Mucosa of rectum (tissue), 2 donors: Measurements from ENCODE around the gene PIK3IP1.

Experiments
- H3K27ac ChIP-seq, 2 donors: one replicate each; pipeline ENCODE4 v1.7.0; 2013; ENCODE audit warnings: inconsistent platforms in 2 of 2, low read depth in 2 of 2, low read length in 2 of 2
- H3K27me3 ChIP-seq, 2 donors: one replicate each; pipeline ENCODE4 v1.7.0; 2013; ENCODE audit warnings: low read length in 2 of 2; ENCODE audit not compliant: control insufficient read depth in 2 of 2, insufficient read depth in 2 of 2
- H3K36me3 ChIP-seq, 2 donors: one replicate each; pipeline ENCODE4 v1.7.0; 2013; ENCODE audit warnings: low read length in 2 of 2; ENCODE audit not compliant: control insufficient read depth in 2 of 2, insufficient read depth in 2 of 2
- H3K4me1 ChIP-seq, 2 donors: one replicate each; pipeline ENCODE4 v1.7.0; 2013; ENCODE audit warnings: low read length in 2 of 2, mild to moderate bottlenecking in 1 of 2; ENCODE audit not compliant: control insufficient read depth in 2 of 2, insufficient read depth in 2 of 2
- H3K4me3 ChIP-seq, 2 donors: one replicate each; pipeline ENCODE4 v1.7.0; 2013; ENCODE audit warnings: low read length in 2 of 2
- H3K9ac ChIP-seq, 2 donors: one replicate each; pipeline ENCODE4 v1.7.0; 2013; ENCODE audit warnings: low read length in 2 of 2, low read depth in 1 of 2, mild to moderate bottlenecking in 1 of 2
- H3K9me3 ChIP-seq, 2 donors: one replicate each; pipeline ENCODE4 v1.7.0; 2013; ENCODE audit warnings: low read length in 2 of 2; ENCODE audit not compliant: control insufficient read depth in 2 of 2
- donor health status: healthy.
- donor health status: Normal muscosa, but diverticular disease.

The PIK3IP1 gene

DNA sequence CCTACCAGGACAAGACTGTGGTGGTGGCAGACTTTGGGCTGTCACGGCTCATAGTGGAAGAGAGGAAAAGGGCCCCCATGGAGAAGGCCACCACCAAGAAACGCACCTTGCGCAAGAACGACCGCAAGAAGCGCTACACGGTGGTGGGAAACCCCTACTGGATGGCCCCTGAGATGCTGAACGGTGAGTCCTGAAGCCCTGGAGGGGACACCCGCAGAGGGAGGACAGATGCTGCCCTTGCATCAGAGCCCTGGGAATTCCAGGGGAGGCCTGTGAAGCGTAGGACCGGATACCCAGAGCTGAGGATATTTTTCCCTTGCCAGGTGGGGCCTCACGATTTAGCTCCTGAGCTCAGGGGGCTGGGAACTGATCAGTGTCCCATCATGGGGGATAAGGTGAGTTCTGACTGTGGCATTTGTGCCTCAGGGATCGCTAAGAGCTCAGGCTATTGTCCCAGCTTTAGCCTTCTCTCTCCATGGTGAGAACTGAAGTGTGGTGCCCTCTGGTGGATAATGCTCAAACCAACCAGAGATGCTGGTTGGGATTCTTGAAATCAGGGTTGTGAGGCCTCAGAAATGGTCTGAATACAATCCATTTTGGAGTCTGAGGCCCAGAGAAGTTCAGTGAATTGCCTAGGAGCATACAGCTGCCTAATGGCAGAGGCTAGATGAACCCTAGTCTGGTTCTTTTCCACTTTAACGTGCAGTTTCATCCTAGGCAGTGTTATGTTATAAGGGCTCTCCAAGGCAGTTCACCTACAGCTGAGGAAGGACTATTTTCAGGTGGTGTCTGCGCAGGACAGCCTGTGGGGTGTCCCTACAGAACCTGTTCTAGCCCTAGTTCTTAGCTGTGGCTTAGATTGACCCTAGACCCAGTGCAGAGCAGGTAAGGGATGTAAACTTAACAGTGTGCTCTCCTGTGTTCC is 19.5 kb downstream of the PIK3IP1 start:
- H3K27ac ChIP-seq, result no peak overlapping the region
- H3K9ac ChIP-seq, result peak overlapping the region in 1 of 2 donors; percentile 8
- peaks cover 66 to 70% of the 10 kb centered on the region in 2 donors for H3K36me3 ChIP-seq
- H3K9me3 ChIP-seq, result no peaks in the 10 kb centered on the region
- no peaks in the 10 kb centered on the region for H3K27me3 ChIP-seq
- H3K4me3 ChIP-seq, result no peak overlapping the region
- H3K4me1 ChIP-seq, result peaks cover 2 to 8% of the 10 kb centered on the region in 2 donors

DNA sequence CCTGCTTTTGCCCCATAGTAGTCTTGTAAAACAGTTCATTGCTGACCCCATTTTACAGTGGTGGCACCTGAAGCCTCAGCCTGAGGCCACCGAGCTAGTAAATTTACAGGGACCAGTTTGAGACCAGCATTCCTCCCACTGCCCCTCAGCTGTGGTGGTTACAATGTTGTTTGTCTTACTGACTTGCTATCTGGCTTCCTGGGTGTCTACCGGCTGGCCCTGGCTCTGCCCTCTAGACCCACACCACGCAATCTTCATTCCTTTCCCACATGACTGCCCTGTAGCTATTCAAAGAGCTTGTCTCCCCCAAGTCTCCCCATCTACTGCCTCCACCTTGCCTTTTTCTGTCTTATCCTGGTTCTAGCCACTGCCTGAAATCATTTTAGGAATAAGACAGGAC is 20.8 kb downstream of the PIK3IP1 start:
- no peaks in the 10 kb centered on the region for H3K9me3 ChIP-seq
- no peak overlapping the region for H3K27ac ChIP-seq
- no peaks in the 10 kb centered on the region for H3K27me3 ChIP-seq
- H3K36me3 ChIP-seq, result peaks cover 71 to 75% of the 10 kb centered on the region in 2 donors
- no peak overlapping the region for H3K4me3 ChIP-seq
- peaks cover 2 to 8% of the 10 kb centered on the region in 2 donors for H3K4me1 ChIP-seq
- no peak overlapping the region for H3K9ac ChIP-seq

DNA sequence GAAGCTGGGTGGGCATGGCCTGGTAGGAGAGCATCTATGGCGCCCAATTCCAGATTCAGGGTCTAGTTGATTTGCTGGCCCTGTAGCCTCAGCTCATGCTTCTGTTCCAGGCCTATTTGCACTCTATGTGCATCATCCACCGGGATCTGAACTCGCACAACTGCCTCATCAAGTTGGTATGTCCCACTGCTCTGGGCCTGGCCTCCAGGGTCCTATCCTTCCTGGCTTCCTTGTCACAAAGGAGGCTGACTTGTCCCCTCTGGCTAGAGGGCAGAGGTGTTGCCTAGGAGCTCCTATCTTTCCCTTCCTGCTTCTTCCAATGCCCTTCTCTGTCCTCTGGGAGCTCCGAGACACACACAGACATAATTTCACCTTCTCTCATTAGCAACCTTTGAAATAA is 21.3 kb downstream of the PIK3IP1 start:
- Histone ChIP-seq H3K27ac (no peak overlapping the region), H3K4me3 (no peak overlapping the region), H3K27me3 (no peaks in the 10 kb centered on the region), H3K36me3 (peaks cover 76 to 80% of the 10 kb centered on the region in 2 donors), H3K9me3 (no peaks in the 10 kb centered on the region), H3K4me1 (peaks cover 2 to 8% of the 10 kb centered on the region in 2 donors), H3K9ac (no peak overlapping the region)

DNA sequence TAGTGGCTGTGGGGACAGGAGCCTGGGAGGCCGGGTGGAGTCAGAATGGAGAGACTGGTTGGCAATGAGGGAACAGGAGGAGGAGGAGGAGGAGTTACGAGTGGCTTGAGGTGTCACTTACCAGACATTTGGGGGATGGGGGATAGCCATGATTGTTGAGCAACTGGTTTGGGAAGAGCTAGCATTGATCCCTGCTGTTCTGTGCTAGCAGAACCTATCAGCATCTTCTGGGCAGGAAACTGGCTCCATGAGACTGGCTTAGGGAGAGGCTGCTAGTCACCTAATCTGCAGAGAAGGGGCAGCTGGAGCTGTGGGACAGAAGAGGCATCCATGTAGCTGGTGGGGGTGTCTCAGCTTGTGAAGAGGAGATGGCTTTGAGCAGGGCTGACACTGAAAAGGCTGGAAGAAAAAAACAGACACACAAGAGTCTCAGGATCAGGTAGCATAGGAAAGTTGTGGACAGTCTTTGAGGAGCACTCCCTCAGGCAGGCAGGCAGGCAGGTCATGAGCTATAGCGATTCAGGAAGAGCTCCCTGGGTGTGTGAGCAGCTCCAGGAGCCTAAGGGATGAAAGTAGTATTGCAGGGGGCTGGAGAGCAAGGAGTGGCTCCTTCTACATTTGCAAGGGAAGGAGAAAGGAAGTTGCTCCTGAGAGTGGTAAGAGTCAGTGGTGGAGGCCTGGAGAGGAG is 22.3 kb downstream of the PIK3IP1 start:
- Histone ChIP-seq H3K36me3 (peaks cover 78 to 81% of the 10 kb centered on the region in 2 donors), H3K4me3 (no peak overlapping the region), H3K9ac (no peak overlapping the region), H3K27me3 (no peaks in the 10 kb centered on the region), H3K4me1 (peaks cover 2 to 6% of the 10 kb centered on the region in 2 donors), H3K27ac (no peak overlapping the region), H3K9me3 (no peaks in the 10 kb centered on the region)

DNA sequence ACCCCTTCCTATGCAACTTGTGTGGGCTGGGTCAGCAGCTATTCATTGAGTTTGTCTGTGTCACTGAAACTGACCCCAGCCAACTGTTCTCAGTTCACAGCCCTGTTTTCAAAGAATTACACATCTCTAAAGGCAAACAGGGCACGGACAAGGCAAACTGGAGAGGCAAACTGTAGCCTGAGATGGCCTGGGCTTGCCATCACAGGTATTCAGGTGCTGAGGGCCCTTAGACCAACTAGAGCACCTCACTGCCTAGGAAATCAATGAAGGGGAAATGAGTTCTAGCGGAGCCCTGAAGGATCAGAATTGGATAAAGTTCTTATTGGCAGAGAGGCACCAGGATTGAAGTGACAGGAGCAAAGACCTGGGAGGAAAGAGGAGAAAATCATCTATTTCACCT is 24.0 kb downstream of the PIK3IP1 start:
- H3K9ac ChIP-seq, result no peak overlapping the region
- no peaks in the 10 kb centered on the region for H3K4me1 ChIP-seq
- H3K4me3 ChIP-seq, result no peak overlapping the region
- H3K27me3 ChIP-seq, result no peaks in the 10 kb centered on the region
- no peaks in the 10 kb centered on the region for H3K9me3 ChIP-seq
- H3K27ac ChIP-seq, result no peak overlapping the region
- H3K36me3 ChIP-seq, result peaks cover 76 to 77% of the 10 kb centered on the region in 2 donors

DNA sequence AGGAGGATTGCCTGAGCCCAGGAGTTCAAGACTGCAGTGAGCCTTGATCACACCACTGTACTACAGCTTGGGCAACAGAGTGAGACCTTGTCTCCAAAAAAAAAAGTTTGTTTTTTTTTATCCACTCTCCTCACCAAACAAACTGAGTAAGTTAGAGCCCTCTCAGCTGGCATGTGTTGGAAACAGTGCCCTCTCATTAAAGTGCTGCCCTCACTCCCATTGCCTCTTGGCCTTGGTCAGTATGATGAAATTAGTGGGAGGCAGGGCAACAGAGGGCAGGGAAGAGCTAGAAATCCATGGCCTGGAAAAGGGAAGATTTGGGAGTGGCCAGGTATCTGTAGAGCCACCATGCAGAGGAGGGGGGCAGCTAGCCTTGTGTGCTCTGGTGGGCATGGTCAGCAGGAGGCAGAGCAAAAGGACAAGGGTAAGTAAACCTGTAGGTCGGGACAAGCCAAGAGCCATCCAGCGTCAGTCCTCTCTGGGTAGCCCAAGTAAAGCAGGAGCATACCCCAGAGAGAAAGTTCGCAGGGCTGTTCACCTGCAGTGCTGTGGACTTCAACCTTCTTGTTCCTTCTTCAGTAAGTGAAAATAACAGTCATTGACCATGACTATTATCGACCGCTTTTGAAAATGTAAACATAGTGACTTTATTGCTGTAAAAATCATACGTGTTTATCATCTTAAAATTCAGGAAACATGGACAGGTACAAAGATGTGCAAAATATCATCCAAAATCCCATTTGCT is 28.2 kb downstream of the PIK3IP1 start:
- H3K4me3 ChIP-seq, result no peak overlapping the region
- H3K27ac ChIP-seq, result no peak overlapping the region
- H3K9me3 ChIP-seq, result no peaks in the 10 kb centered on the region
- no peak overlapping the region for H3K9ac ChIP-seq
- no peaks in the 10 kb centered on the region for H3K27me3 ChIP-seq
- peaks cover 78 to 79% of the 10 kb centered on the region in 2 donors for H3K36me3 ChIP-seq
- no peaks in the 10 kb centered on the region for H3K4me1 ChIP-seq

DNA sequence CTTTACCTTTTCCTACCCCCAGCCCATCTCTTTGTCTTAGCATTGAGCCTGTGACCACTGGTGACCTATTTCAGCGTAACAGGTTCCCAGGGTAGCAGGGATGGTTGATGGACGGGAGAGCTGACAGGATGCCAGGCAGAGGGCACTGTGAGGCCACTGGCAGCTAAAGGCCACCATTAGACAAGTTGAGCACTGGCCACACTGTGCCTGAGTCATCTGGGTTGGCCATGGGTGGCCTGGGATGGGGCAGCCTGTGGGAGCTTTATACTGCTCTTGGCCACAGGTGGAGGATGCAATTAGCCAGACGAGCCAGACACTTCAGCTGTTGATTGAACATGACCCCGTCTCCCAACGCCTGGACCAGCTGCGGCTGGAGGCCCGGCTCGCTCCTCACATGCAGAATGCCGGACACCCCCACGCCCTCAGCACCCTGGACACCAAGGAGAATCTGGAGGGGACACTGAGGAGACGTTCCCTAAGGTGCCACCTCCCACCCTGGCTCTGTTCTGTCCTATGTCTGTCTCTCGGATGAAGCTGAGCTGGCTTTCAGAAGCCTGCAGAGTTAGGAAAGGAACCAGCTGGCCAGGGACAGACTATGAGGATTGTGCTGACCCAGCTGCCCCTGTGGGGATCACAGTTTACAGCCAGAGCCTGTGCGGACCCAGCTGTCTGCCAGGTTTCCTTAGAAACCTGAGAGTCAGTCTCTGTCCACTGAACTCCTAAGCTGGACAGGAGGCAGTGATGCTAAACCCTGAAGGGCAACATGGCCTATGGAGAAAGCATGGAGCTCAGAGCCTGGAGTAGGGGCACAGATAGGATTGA is 29.8 kb downstream of the PIK3IP1 start:
- no peak overlapping the region for H3K4me3 ChIP-seq
- H3K27ac ChIP-seq, result no peak overlapping the region
- no peaks in the 10 kb centered on the region for H3K27me3 ChIP-seq
- no peak overlapping the region for H3K9ac ChIP-seq
- no peaks in the 10 kb centered on the region for H3K4me1 ChIP-seq
- H3K36me3 ChIP-seq, result peaks cover 78 to 80% of the 10 kb centered on the region in 2 donors
- no peaks in the 10 kb centered on the region for H3K9me3 ChIP-seq

DNA sequence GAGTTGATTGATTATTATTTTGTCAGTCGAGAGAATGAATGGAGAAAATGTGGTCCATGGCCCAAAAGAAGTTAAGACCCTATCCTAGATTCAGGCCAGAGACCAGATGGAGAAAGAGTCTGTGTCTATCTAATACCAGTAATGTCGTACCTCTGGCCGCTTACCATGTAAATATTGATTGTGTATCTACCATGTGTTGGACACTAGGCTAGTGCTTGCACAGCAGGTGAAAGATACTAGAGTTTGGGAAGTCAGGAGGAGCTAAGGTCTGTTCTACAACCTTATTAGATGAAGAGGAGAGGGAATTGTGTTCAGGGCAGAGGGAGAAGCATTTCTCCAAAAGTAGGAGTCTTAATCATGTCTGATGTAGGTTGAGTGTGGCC is 31.8 kb downstream of the PIK3IP1 start:
- Histone ChIP-seq H3K9me3 (no peaks in the 10 kb centered on the region), H3K36me3 (peaks cover 58 to 63% of the 10 kb centered on the region in 2 donors), H3K4me1 (no peaks in the 10 kb centered on the region), H3K4me3 (no peak overlapping the region), H3K27me3 (no peaks in the 10 kb centered on the region), H3K27ac (no peak overlapping the region), H3K9ac (no peak overlapping the region)

DNA sequence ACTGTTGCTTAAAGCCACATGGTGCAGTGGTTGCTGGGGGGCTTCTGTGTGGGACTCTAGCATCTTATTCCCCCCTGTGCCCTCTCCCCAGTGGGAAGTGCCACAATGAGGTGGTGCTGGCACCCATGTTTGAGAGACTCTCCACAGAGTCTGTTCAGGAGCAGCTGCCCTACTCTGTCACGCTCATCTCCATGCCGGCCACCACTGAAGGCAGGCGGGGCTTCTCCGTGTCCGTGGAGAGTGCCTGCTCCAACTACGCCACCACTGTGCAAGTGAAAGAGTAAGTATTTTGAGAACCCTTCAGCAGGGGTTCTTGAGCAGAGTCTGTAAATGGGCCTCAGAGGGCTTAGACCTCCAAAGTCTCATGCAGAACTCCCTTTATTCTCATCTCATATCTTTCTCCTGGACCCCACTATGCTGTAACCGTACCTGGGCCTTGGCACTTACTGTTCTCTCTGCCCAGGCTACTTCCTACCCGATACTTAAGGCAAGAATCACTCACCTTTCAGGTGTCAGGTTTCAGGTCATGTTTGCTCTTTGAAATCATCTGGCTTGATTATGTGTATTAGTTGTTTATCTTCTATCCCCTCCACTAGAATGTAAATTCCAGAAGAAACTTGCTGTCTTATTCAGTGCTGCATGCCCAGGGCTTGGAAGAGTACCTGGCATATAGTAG is 32.4 kb downstream of the PIK3IP1 start:
- Histone ChIP-seq H3K9ac (no peak overlapping the region), H3K36me3 (peaks cover 58 to 66% of the 10 kb centered on the region in 2 donors), H3K27me3 (no peaks in the 10 kb centered on the region), H3K27ac (no peak overlapping the region), H3K9me3 (no peaks in the 10 kb centered on the region), H3K4me1 (no peaks in the 10 kb centered on the region), H3K4me3 (no peak overlapping the region)
